Inflammatory macrophage treated with lipopolysaccharide for 1 hour (primary cell): ENCODE results near the gene IRF2BPL.

ENCODE experiments used
- DNase-seq, 2 donors: peaks; one replicate each; pipeline ENCODE4 v3.0.0-alpha.2; 2020 to 2022

The IRF2BPL gene

DNA sequence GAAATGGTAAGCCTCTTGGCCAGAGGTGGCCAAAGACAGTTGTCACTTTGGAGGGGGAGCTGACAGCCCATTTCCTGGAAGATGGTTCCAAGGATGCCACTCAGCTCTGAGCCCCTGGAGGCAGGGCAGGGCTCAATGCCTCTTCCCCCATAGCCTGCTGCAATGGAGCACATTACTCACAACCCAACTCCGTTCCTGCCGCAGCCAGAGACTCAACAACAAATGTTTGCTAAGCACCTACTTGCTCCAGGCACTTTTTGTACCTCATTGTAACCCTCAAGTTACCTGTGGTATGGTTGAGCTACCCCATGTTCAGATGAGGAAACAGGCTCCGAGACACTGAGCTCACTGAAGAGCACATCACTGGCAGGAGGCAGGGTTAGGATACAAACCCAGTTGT is 19.5 kb downstream of the IRF2BPL start:
- DNase-seq: no peak

DNA sequence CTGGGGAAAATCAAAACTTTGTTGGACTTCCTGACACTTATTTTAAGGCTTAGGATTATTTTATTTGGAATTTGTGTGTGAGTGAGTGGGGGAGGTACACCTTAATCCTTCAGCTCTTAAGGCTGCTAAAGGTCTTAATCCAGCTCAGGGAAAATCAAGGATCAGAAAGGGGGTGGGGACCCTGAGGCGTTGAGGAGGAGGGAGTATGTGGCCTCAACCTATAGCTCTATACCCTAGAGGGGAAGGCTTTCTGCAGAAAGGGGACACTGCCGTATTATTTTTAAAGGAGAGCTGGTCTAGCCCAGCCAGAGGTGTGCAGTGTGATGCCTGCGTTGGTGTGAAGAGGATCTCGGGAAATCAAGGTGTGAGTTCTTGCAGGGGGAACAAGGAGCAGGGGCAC is 20.0 kb downstream of the IRF2BPL start:
- DNase-seq: no peak

DNA sequence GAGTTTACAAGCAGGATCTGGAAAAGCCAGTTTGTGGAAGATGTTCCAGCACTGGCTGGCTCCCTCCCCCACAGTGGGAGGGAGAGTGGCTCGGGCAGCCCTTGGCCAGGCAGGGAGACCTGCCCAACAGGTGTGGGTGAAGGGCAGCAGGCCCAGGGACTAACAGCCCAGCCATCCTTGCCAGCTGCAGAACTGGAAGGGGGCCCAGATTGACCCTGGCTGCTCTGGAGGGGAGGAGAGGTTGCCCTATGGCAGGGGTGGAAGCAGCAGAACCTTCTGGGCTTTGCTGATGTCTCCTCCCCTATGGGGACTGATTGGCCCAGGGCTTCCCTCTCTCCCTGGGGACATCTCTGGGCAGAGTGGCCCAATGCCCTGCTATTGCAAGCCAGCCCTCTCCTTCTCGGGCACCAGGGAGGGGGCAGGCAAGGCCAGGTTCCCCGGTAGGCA is 20.5 kb downstream of the IRF2BPL start:
- DNase-seq: no peak

DNA sequence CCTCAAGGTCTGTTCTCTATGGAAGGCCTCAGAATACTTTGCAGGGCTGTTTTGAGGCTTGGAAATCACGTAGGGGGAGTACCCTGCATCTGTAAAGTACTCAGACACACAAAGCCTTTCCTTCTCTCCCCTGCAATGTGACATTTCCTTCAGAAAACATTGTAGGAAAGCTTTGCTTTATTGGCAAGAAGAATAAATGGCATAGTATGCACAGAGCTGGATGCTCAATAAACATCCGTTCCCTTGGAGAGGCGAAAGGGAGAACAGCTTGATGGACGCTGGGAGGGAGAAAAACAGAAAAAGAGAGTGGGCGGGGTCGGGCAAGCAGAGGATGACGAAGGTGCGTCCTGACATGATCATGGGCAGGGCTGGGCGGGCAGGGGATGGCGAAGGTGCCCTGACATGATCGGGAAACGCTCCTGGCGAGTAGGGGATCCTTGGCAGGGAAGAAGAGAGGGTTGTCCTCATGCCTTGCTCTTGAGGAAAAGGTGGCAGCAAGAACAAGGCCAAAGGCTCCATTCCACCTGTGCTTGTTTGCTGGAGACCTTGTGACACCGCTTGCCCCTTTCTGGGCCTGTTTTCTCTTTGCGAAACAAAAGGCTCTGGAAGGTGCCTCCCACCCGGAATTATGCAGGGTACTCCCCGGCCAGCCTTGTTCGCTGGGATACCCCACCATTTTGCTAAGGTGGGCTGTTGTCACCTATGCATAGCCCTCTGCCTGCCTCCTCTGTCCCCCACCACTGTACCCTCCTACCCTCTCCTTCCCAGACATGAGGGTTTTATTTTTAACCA is 21.1 kb downstream of the IRF2BPL start:
- no peak for DNase-seq

DNA sequence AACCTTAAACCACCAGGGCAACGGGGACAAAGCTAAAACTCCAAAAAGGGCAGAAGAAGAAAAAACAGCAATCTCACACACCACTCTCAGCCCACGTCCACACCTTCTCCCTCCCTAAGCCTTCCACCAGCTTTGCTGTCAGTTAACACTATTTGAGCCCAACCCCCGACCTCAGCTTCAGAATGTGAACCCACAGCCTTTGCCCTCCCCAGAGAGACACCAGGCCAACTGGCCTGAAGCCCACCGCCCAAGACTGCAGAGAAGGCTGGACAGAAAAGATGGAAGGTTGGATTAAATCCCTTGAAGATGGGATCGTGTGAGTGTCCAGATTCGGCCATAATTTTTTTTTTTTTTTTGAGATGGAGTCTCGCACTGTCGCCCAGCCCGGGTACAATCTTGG is 22.4 kb downstream of the IRF2BPL start:
- DNase-seq: no peak

DNA sequence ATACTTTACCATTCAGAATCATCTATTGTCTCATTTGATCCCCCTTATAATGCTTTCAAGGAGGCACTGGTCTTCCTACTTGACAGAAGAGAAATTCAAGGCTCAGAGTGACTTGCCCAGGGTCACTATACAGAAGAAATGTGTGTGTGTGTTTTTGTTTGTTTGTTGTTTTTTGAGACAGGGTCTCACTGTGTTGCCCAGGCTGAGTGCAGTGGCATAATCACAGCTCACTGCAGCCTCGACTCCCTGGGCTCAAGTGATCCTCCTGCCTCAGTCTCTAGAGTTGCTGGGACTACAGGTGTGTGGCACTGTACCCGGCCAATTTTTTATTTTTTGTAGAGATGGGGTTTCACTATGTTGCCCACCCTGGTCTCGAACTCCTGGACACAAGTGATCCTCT is 22.9 kb downstream of the IRF2BPL start:
- DNase-seq: no peak

DNA sequence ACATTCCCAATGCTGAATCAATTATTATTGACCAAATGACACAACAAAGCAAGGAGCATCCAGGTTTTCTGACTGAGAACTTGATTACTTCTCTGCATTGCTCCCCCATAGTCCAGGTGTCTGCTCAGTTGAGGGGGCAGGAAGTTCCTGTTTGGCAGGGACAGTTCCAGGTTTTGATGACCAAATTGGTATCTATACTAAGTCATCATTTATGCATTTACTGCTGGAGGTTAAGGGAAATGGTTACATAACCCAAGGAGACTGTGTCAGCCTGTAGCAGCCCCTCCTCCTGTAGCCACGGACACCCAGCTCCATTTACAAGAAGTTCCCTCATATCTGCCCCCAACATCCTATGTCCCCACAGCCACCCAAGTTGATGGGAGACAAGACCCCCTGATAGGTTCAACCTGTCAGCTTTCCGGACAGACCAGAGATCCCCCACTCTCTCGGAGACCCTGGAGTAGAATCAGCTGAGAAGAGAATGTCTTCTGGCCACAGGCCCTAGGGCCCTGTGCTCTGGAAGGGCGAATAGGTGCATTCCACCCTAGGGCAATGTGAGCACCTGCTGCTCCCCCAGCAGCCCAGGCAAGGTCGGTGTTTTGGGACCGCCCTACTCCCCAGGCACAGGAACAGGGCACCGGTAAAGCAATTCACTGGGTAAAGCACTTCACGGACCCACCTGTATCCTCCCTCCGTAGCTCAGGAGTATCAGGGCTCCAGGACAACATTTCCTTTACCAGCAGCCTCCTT is 23.6 kb downstream of the IRF2BPL start:
- peak in 1 of 2 donors; percentile 57 for DNase-seq

DNA sequence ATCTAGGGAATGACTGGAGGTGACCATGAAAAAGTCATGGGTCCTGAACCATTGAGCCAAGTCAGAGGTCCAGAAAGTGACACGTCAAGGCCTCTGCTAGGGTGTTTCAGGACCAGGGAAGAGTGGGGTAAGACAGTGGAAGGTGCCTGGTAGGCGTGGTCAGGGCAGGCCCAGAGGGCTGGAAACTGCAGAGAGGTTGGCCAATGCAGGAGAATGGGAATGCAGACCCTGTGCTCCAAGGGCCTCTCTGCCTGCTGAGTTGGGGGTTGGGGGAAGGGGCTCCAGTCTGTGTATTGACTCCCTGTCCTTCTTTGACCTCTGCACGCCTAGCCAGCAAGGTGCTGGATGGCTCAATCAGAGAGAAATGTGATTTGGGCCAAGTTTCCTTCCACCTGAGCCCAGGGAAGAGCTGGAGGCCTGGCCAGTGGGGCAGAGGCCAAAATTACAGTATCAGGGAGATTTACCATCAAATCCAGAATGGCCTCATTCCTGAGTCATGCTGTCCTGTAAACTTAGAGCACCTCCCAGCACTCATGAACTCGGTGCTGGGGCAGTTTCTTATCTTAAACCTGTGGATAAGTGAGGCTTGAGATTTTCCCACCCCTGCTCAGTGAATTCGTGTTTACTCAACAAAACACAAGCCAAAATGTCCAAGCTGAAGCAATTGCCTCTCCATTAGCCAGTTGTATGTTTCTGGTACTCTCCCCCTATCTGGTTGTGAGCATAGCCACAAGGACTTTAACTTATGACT is 24.4 kb downstream of the IRF2BPL start:
- DNase-seq: peak; percentile 40 to 55

DNA sequence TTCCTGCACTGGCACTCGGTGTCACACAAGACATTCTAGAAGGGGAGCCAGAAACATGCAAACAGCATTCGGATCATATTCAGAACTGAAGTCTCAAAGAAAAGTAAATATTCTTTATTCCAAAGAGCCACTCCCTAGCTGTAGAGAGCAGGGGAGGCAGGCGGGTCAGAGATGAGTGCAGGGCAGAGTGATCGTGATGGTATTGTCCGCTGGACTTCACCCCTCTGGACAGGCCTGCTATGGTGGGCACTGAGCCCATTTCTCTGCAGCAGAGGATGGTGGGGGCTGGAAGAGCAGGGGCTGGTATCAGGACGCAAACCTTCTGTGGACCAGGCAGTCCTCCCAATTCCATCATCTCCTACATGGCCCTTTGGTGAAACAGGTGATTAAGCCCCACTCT is 25.6 kb downstream of the IRF2BPL start:
- no peak for DNase-seq

DNA sequence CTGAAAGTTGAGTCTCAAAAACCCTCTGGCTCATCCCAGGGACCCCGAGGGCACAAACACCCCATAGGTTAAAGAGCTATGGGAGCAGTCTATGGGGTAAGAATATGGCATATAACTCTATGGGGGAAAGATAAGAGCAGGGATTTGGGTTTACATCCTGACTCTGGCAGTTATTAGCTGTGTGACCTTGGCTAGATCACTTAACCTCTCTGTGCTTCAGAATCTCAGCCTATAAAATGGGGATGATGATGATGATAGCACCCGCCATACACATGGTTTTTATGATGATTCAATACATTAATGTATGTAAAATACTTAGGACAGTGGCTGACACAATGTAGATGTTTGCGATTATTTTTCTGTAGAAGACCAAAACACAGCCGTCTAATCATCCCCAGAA is 26.2 kb downstream of the IRF2BPL start:
- no peak for DNase-seq

DNA sequence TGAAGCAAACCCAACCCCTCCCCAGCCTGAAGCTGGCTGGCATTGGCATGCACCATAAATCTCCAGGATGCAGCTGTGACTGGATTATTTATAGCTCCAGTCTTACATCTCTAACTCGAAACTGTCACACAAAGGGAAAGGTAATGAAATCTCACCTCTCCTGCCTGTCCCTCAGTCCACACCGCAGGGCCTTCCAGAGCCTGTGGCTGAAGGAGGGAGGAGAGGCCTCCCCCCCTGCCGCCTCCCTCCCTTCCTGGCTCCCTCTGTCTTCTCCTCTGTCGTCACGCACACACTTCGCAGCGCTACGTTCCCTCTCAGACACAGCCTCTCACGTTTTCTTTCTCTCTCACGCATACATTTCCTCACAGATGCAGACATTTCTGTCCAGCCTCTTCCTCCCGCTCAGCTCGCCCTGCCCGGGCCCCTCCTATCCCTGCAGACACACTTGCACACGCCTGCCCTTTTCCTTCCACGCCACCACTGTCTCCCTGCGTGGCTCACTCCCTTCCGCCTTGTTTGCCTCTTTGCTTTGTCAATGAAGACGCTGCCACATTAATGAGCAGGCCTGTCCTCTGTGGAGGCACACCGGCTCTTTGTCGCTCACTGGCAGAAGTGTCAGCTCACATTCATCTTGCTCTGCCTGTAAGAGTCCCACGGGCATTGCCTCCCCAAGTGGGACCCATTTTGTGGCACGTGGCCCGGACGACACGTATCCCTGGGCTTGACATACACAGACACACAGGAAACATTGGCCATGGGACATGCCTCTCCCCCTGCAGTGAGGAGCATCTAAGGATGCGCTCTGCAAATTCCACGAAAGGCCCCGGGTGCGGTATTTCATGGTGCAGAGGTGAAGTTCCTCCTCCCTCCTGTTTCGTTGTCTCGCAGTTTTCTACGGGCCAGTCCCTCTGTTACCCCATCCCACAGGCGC is 27.9 kb downstream of the IRF2BPL start:
- DNase-seq: peak in 1 of 2 donors; percentile 10

DNA sequence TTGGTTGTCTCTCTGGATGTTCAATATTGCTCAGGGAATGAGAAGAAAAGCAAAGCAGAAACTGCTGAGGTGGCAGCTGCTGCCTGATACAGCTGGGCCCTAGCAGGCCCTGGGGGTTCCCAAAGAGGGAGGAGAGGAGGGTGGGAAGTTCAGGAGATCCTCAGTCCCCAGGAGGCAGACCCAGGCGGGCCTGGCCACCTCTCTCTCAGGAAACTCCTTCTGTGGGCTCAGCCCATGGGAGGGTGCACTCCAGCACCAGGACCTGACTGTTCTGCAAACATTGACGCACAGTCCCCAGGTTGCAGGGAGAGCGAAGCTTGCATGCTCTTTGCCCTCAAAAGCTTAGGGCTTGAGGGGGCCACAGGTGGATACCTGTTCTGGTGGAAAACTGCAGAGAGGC is 29.6 kb downstream of the IRF2BPL start:
- DNase-seq: no peak

DNA sequence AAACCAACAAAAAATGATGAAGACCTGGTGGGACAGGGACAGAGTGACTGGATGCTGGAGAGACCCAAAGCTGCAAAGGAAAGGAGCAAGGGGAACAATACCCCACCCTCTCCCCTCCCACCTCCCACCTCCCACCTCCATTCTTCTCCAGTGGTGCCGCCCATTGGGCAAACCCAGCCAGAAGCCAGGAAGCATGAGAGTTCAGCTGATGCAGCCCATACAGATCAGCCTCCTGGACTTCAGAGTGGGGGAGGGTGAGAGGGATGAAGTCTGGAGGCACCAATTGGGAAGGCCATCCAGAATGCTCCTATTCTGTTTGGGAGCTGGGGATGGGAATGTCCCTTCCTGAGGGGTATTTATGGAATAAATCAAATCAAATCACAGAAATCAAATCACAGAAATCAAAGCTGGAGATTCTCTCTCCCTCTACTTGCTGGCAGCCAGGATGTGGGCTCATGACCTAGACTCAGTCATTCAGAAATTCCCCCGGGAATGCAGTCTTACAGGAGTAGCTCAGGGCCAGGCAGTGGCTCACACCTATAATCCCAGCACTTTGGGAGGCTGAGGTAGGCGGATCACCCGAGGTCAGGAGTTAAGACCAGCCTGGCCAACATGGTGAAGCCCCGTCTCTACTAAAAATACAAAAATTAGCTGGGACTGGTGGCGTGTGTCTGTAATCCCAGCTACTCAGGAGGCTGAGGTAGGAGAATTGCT is 31.1 kb downstream of the IRF2BPL start:
- no peak for DNase-seq

DNA sequence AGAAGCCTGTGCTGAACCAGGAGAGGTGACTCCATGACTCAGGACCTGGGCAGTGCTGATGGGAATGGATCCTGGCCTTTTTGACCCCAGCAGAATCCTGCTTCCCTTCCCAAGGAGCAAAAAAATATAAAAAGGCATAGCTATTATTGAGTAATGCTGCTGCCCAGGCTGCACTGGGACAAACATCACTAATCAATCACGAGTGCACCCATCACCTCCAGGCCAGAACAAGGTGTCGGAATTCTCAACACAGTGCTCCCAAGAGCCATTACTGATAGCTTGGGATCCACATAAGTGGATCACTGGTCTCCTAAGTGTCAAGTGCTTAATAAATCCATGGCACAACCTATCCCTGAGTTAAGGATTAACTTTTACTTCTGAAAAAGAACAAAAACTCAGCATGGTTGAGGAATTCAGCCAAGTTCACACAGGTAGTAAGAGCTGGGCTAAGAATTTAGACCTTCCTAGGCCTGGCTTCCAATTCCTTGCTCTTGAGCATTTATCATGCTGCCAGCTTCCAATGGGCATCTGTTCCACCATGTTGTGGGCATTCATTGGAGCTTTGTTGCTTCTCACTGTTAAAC is 31.9 kb downstream of the IRF2BPL start:
- no peak for DNase-seq

DNA sequence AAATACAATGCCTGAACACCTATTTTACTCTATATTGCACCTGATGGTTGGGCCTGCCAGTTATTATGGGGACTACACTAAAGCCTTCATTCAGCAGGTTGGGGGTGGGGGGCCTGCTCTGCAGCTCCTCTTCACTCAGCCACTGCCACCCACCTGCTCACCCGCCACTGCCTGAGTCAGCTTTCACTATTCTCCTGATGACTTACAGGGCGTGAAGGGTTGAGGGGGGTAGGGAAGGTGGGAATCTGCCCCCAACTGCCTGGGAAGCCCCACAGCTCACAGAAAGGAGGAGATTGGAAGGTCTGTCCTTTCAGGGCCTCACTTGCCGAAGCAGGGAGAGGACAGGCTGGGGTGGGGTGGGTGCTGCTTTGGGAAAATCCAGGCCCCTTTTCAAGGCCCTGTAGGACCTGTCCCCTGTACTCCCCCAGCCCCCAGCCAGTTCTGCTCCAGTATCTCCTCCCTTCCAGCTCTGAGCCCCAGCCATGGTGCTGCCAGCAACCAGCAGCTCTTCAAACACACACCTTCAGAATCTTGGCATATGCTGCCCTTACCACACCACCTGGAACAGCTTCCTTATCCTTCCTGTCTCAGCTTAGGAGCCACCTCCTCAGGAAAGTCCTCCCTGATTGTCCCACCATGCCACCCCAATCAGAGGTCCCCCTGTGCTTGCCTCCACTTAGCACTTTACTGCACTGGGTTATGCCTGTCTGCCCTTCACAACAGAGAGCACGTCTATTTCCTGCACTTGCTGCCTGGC is 33.1 kb downstream of the IRF2BPL start:
- peak in 1 of 2 donors; percentile 19 for DNase-seq

DNA sequence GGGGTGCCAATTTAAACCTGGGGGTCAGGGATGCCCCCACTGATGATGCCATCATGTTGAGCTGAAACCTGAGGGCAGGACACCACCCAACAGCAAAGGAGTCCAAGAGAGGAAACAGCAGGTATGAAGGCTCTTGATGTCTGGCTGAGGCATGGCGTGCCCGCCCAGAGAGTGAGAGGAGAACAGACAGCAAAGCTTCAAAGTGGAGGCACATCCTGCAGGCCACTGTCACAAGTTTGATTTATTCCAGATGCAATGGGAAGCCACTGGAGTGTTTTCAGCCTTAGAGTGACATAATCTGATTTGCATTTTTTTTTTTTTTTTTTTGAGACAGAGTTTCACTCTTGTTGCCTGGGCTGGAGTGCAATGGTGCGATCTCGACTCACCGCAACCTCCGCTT is 34.8 kb downstream of the IRF2BPL start:
- peak in 1 of 2 donors; percentile 12 for DNase-seq

DNA sequence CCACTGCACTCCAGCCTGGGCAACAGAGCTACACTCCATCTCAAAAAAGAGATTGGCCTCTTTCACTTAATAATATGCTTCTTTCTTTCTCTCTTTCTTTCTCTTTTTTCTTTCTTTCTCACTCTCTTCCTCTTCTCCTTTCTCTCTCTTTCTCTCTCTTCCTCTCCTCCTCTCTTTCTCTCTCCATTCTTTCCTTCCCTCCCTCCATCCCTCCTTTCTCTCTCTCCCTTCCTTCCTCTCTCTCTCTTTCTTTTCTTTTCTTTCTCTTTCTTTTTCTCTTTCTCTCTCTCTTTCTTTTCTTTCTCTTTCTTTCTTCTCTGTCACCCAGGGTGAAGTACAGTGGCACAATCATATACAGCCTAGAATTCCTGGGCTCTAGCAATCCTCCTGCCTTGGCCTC is 38.4 kb downstream of the IRF2BPL start:
- DNase-seq: no peak

DNA sequence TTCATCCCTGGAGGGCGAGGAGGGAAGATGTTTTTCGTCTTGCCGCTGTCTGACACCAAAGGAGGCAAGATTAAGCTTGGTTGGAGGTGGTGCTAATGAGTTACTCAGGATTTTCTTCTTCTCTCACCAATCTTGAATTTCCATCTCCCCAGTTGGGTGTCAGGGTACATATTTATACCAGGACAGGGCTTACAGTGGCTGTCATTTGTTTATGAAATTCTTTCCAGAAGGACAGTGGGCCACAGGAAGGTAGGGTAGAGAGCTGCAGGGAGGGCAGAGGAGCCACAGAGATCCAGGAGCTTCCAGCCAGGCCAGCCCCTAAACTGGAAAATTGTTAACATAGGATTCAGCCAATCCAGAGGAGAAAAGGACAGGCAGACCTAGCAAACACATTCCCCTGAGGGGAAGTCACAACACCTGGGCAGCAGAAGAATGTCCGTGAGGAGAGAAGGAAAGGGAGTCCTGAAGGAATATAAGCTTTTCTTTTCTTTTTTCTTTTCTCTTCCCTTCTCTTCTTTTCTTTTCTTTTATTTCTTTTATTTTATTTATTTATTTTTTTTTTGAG is 40.5 kb downstream of the IRF2BPL start:
- DNase-seq: no peak

DNA sequence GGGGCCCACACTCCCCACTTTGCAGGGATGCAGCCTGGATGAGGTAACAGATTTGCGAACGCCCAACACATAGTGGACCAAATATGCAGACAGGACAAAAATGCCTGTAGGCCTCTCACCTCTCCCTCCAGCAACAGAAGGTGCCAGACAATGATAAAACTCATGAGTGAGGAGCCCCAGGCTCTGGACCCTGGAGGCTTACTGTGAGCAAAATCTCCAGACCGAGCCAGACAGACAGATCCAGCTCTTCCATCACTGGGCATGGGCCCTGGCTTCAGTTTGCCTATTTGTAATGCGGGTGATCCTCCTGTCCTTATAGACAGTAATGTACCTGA is 42.3 kb downstream of the IRF2BPL start:
- DNase-seq: no peak

DNA sequence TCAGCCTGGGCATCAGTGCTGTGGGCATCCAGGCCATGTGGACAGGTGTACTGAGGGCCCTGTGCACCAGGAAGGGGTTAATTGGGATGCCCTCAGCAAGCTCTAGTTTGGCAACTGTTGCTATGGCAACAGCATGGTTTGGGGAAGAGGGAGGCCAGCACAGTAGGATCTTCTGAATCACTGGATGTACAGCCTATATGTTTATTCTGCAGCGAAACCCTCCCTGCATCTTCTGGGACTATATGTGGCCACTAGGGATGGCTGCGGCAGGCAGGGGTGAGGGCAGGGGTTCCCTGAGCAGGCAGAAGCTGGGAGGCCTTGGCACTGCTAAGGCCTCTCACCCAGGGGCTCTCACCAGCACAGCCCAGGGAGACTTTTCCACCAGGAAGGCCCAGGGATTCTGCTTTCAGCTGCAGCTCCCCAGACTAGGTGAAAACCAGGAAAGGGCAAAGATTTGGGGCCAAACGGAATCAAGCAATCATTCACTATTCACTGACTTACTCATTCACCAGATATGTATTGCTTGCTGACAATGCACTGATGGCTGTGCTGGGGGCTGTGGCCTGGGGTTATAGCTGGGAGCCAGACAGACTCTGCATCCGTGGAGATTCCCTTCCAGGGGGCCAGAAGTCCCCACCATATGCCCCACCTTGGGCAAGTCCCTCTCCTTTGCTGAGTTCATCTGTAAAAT is 42.8 kb downstream of the IRF2BPL start:
- DNase-seq: no peak
